HEK293 (cell line): ENCODE data around the gene SIGLEC6.

ENCODE experiments used
- CTCF ChIP-seq: fragments of 450-650 bp; formaldehyde crosslinking; IDR thresholded peaks from 2 replicates; pipeline ENCODE4 v1.5.1; 2016; ENCODE audit warnings: missing biosample characterization, missing genetic modification characterization
- HOXA7 ChIP-seq: sonication (generic); formaldehyde crosslinking; IDR thresholded peaks from 2 replicates; pipeline ENCODE4 v1.8.1; 2022; ENCODE audit warnings: missing genetic modification reagents, borderline replicate concordance
- ZNF114 ChIP-seq: fragments of 450-650 bp; formaldehyde crosslinking; IDR thresholded peaks from 2 replicates; pipeline ENCODE4 v1.5.0; 2017; ENCODE audit warnings: missing biosample characterization, missing genetic modification characterization
- ZNF324 ChIP-seq: fragments of 450-650 bp; formaldehyde crosslinking; IDR thresholded peaks from 2 replicates; pipeline ENCODE4 v1.5.1; 2016; ENCODE audit warnings: missing biosample characterization, missing genetic modification characterization
- ZNF670 ChIP-seq: fragments of 450-650 bp; formaldehyde crosslinking; IDR thresholded peaks from 2 replicates; pipeline ENCODE4 v1.5.1; 2016; ENCODE audit warnings: missing biosample characterization, missing genetic modification characterization, low read depth
- TF ChIP-seq, protein P1 (sequence below): IDR thresholded peaks from 2 replicates; pipeline ENCODE4 v1.6.1; 2011; ENCODE audit warnings: mild to moderate bottlenecking, low read depth, low read length, borderline replicate concordance

GRCh38 chr19:51529301-51529700 lies 2.2 kb downstream of the SIGLEC6 start:
- TF ChIP-seq CTCF (no peak), ZNF324 (tag by site-specific recombination) (no peak), ZNF670 (no peak), ZNF114 (tag by site-specific recombination) (no peak), HOXA7 (CRISPR knock-in tag) (no peak)
- TF ChIP-seq, protein P1, sequence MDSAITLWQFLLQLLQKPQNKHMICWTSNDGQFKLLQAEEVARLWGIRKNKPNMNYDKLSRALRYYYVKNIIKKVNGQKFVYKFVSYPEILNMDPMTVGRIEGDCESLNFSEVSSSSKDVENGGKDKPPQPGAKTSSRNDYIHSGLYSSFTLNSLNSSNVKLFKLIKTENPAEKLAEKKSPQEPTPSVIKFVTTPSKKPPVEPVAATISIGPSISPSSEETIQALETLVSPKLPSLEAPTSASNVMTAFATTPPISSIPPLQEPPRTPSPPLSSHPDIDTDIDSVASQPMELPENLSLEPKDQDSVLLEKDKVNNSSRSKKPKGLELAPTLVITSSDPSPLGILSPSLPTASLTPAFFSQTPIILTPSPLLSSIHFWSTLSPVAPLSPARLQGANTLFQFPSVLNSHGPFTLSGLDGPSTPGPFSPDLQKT, result no peak
